Placental epithelial cell (primary cell): ENCODE results near the gene TTC7B. TPM values are rescaled to one million over a fixed set of nuclear protein-coding genes. Genes with fewer than 3 reads are reported as not detected.

Experiments
- total RNA-seq: library from RNA; depleted of rRNA; stranded (reverse); fragments of >200 nt; gene quantifications from 2 replicates; pipeline ENCODE4 v1.2.3, GENCODE V29; 2012

Gene TTC7B
- total RNA-seq, result 16.7 and 23.9 TPM in 2 replicates

GRCh38 chr14:90815822-90816662, at the start of gene TTC7B:
Gene TTC7B (minus strand): TSS chr14:90816430. CDS start chr14:90816295, 135 bp downstream.

Other genes with a start within 250 kb of the TTC7B start
- 0.76 and 3.1 TPM in 2 replicates for gene RPS6KA5, start 244.2 kb upstream of the TTC7B start, total RNA-seq